A549 (cell line): ENCODE measurements around the gene MYADML2. TPM values are rescaled to one million over a fixed set of nuclear protein-coding genes. Genes with fewer than 3 reads are reported as not detected.
A peak's percentile ranks its signal among the peaks of the same experiment; 100 is the strongest.

Source experiments
- ATAC-seq, 2 experiments: fragments of 200-7000 bp in 1 of 2; fragments of >200 bp in 1 of 2; cut with Nextera tagmentation in 1 of 2; cut with Tn5 transposase in 1 of 2; 3 replicates each; pipeline versions ENCODE4 v1.8.0 to v1.9.1; 2018 to 2020; ENCODE audit warnings: mild to moderate bottlenecking in 1 of 2, moderate library complexity in 1 of 2
- CTCF ChIA-PET: fragments of 300-600 bp; sonication (Branson Sonifier 250); formaldehyde crosslinking; extraction: SDS; loops from one replicate; lab custom pipeline; 2021; ENCODE audit warnings: antibody characterized with exemption, inconsistent platforms; lab: Yijun Ruan, JAX
- POLR2A ChIA-PET: fragments of 350-600 bp; formaldehyde crosslinking; extraction: SDS; loops from one replicate; lab custom pipeline; 2021; ENCODE audit warnings: antibody characterized with exemption, inconsistent platforms; lab: Yijun Ruan, JAX
- DNase-seq, 2 experiments: peaks; one replicate each; pipeline versions ENCODE4 v3.0.0 to v3.0.0-alpha.2; 2011 to 2016; ENCODE audit warnings: low read depth in 1 of 2, low spot score in 1 of 2
- FAIRE-seq: peaks from 2 replicates; lab custom pipeline; 2011; peaks lifted over from hg19 to GRCh38; lab: Jason Lieb, UNC
- H3K27ac ChIP-seq, 2 experiments: fragments of >200 bp; sonication (Bioruptor Twin); formaldehyde crosslinking; 3 replicates each; pipeline ENCODE4 v1.5.1; 2016 to 2017
- H3K4me1 ChIP-seq: fragments of >200 bp; sonication (Bioruptor Twin); formaldehyde crosslinking; 3 replicates; pipeline ENCODE4 v1.6.1; 2016
- H3K4me2 ChIP-seq: fragments of >200 bp; sonication (Bioruptor Twin); formaldehyde crosslinking; 3 replicates; pipeline ENCODE4 v1.6.1; 2016
- H3K4me3 ChIP-seq: fragments of >200 bp; sonication (Bioruptor Twin); formaldehyde crosslinking; 3 replicates; pipeline ENCODE4 v1.5.1; 2016
- H3K9me3 ChIP-seq: fragments of >200 bp; sonication (Bioruptor Twin); formaldehyde crosslinking; 3 replicates; pipeline ENCODE4 v1.6.1; 2016
- FOSL2 ChIP-seq, 2 experiments: fragments of 450-650 bp in 1 of 2; fragments of >200 bp in 1 of 2; sonication (Bioruptor Twin) in 1 of 2; formaldehyde crosslinking; IDR thresholded peaks; 2 replicates each; pipeline versions ENCODE4 v1.5.0 to v1.6.1; 2016 to 2020; ENCODE audit warnings: mild to moderate bottlenecking in 1 of 2, moderate library complexity in 1 of 2
- HEYL ChIP-seq: fragments of 250-450 bp; sonication (Bioruptor Pico); IDR thresholded peaks from 2 replicates; pipeline ENCODE4 v1.8.0; 2021; ENCODE audit warnings: mild to moderate bottlenecking, moderate library complexity
- HMGXB4 ChIP-seq: fragments of 250-450 bp; sonication (Bioruptor Pico); IDR thresholded peaks from 2 replicates; pipeline ENCODE4 v1.5.0; 2021; ENCODE audit warnings: mild to moderate bottlenecking, moderate library complexity, borderline replicate concordance
- HOXA7 ChIP-seq: fragments of 250-450 bp; sonication (Bioruptor Pico); IDR thresholded peaks from 2 replicates; pipeline ENCODE4 v1.5.0; 2020; ENCODE audit warnings: mild to moderate bottlenecking, moderate library complexity
- HOXB5 ChIP-seq: fragments of 250-450 bp; sonication (Bioruptor Pico); IDR thresholded peaks from 2 replicates; pipeline ENCODE4 v1.5.0; 2020; ENCODE audit warnings: mild to moderate bottlenecking, moderate library complexity
- MAZ ChIP-seq: fragments of 150-350 bp; IDR thresholded peaks from 2 replicates; pipeline ENCODE4 v1.6.1; 2014; ENCODE audit warnings: antibody characterized with exemption, low read depth, low read length, borderline replicate concordance
- MYC ChIP-seq: IDR thresholded peaks from 2 replicates; pipeline ENCODE4 v1.6.1; 2012; ENCODE audit warnings: mild to moderate bottlenecking, inconsistent platforms, low read length, improper control_type of control experiment, borderline replicate concordance
- RAD21 ChIP-seq, 2 experiments: fragments of >200 bp in 1 of 2; sonication (Bioruptor Twin) in 1 of 2; formaldehyde crosslinking in 1 of 2; IDR thresholded peaks in 1 of 2; conservative IDR thresholded peaks in 1 of 2; 2 replicates in 1 of 2; 3 replicates in 1 of 2; pipeline ENCODE4 v1.6.1; 2012 to 2018; ENCODE audit warnings: inconsistent platforms in 1 of 2
- TP53 ChIP-seq: fragments of 250-450 bp; sonication (Bioruptor Pico); IDR thresholded peaks from 2 replicates; pipeline ENCODE4 v1.5.0; 2021; ENCODE audit warnings: mild to moderate bottlenecking, moderate library complexity
- ZC3H11A ChIP-seq: fragments of 450-650 bp; IDR thresholded peaks from 2 replicates; pipeline ENCODE4 v1.6.1; 2014; ENCODE audit warnings: antibody characterized with exemption, mild to moderate bottlenecking
- WGBS: methylation state at CpG from one replicate; pipeline ENCODE4 v1.1.6; 2017; ENCODE audit errors: missing lambda C conversion rate; 5-methylcytosine and 5-hydroxymethylcytosine counted together
- polyA plus RNA-seq, 4 experiments: library from polyadenylated mRNA; depleted of rRNA in 3 of 4; stranded (reverse); fragments of >200 nt; fragmentation: RNase III in 1 of 4; extraction: RNeasy Plus Mini Kit Qiagen cat#74134 plus additional on column Dnase treatment in 1 of 4; gene quantifications; 2 replicates in 3 of 4; 3 replicates in 1 of 4; pipeline ENCODE4 v1.2.3, GENCODE V29; 2011 to 2017
- TF ChIP-seq, protein P1 (sequence below): fragments of 200-600 bp; sonication (generic); IDR thresholded peaks from 2 replicates; pipeline ENCODE4 v1.6.1; 2016; ENCODE audit warnings: antibody characterized with exemption, mild to moderate bottlenecking, moderate library complexity
- TF ChIP-seq, protein P2 (sequence below): IDR thresholded peaks from 2 replicates; pipeline ENCODE4 v1.6.1; 2012
- TF ChIP-seq, protein P3 (sequence below): fragments of 450-650 bp; IDR thresholded peaks from 2 replicates; pipeline ENCODE4 v1.6.1; 2014; ENCODE audit warnings: antibody characterized with exemption

MYADML2 gene
- polyA plus RNA-seq, 2 of the 4 experiments (the other 2 are of a cell fraction) = not detected

GRCh38 chr17:81912441-81913309 lies 34.4 kb downstream of the MYADML2 start:
- Histone ChIP-seq H3K4me2 (no peak overlapping the region), H3K27ac (no peak overlapping the region), H3K4me3 (no peak overlapping the region), H3K4me1 (peaks cover 23% of the 10 kb centered on the region), H3K9me3 (no peaks in the 10 kb centered on the region)
- POLR2A ChIA-PET = interaction anchor here (1.7 kb wide), 1 partner anchor 15 kb away, joined by 6 read pairs; the partner anchor contains the start of gene MAFG
- ATAC-seq (no peak), FAIRE-seq (no peak), DNase-seq (no peak)
- 87% methylated on average over 32 of the region's 32 CpGs for WGBS
- CTCF ChIA-PET = interaction anchor here (0.9 to 7.6 kb wide), 10 partner anchors 10 to 118 kb away, joined by 3 to 68 read pairs (median 5); partner anchors contain the start of genes CENPX and MAFG
- TF ChIP-seq FOSL2 (IDR thresholded peaks at IDR 0.05) (no peak), FOSL2 (CRISPR knock-in tag; IDR thresholded peaks at IDR 0.05) (peak; percentile 45), HOXB5 (CRISPR knock-in tag) (no peak)

DNA sequence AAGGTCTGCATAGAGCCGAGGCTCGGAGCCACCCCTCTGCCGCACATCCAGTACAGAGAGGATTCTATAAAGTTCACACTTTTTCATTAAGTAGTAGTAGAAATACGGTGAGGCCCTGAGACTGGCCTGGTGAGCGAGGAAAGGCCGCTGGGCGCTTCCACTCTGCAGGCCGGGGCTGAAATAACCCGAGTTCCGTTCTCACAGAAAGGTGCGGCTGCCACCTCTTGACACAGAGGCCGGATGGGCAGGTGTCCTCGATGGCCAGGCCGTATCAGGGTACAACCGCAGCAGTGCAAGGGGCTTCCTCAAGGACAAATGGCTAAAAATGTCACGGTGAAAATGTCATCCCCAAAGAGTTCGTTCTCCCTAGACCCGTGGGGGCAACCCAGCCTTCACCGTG lies 35.1 kb downstream of the MYADML2 start:
- 93% methylated on average over 19 of the region's 19 CpGs for WGBS
- ChIA-PET POLR2A (interaction anchor here (1.7 kb wide), 1 partner anchor 16 kb away, joined by 6 read pairs; the partner anchor contains the start of gene MAFG), CTCF (interaction anchor here (2.4 to 7.6 kb wide), 3 partner anchors 14 to 48 kb away, joined by 13 to 68 read pairs (median 16); partner anchors contain the start of gene MAFG)
- Histone ChIP-seq H3K4me2 (peak overlapping the region; percentile 56), H3K4me1 (peaks cover 20% of the 10 kb centered on the region), H3K9me3 (no peaks in the 10 kb centered on the region), H3K4me3 (no peak overlapping the region; the same call in 2 of the 3 replicates), H3K27ac (no peak overlapping the region)
- DNase-seq (no peak), ATAC-seq (0 out of 6 replicates have a peak, but pooled peaks of 1 of the 2 experiments have one; percentile 0), FAIRE-seq (no peak)
- TF ChIP-seq MYC (no peak), MAZ (no peak), HEYL (no peak), HOXA7 (CRISPR knock-in tag) (no peak), HMGXB4 (no peak), RAD21 (conservative IDR thresholded peaks at IDR 0.05 in 1 of 2, IDR thresholded peaks at IDR 0.05 in 1 of 2) (no peak), ZC3H11A (no peak), TP53 (CRISPR knock-in tag) (no peak)
- TF ChIP-seq, protein P1, sequence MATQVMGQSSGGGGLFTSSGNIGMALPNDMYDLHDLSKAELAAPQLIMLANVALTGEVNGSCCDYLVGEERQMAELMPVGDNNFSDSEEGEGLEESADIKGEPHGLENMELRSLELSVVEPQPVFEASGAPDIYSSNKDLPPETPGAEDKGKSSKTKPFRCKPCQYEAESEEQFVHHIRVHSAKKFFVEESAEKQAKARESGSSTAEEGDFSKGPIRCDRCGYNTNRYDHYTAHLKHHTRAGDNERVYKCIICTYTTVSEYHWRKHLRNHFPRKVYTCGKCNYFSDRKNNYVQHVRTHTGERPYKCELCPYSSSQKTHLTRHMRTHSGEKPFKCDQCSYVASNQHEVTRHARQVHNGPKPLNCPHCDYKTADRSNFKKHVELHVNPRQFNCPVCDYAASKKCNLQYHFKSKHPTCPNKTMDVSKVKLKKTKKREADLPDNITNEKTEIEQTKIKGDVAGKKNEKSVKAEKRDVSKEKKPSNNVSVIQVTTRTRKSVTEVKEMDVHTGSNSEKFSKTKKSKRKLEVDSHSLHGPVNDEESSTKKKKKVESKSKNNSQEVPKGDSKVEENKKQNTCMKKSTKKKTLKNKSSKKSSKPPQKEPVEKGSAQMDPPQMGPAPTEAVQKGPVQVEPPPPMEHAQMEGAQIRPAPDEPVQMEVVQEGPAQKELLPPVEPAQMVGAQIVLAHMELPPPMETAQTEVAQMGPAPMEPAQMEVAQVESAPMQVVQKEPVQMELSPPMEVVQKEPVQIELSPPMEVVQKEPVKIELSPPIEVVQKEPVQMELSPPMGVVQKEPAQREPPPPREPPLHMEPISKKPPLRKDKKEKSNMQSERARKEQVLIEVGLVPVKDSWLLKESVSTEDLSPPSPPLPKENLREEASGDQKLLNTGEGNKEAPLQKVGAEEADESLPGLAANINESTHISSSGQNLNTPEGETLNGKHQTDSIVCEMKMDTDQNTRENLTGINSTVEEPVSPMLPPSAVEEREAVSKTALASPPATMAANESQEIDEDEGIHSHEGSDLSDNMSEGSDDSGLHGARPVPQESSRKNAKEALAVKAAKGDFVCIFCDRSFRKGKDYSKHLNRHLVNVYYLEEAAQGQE = no peak
- TF ChIP-seq, protein P2, sequence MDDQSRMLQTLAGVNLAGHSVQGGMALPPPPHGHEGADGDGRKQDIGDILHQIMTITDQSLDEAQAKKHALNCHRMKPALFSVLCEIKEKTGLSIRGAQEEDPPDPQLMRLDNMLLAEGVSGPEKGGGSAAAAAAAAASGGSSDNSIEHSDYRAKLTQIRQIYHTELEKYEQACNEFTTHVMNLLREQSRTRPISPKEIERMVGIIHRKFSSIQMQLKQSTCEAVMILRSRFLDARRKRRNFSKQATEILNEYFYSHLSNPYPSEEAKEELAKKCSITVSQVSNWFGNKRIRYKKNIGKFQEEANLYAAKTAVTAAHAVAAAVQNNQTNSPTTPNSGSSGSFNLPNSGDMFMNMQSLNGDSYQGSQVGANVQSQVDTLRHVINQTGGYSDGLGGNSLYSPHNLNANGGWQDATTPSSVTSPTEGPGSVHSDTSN = no peak
- TF ChIP-seq, protein P3, sequence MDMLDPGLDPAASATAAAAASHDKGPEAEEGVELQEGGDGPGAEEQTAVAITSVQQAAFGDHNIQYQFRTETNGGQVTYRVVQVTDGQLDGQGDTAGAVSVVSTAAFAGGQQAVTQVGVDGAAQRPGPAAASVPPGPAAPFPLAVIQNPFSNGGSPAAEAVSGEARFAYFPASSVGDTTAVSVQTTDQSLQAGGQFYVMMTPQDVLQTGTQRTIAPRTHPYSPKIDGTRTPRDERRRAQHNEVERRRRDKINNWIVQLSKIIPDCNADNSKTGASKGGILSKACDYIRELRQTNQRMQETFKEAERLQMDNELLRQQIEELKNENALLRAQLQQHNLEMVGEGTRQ = no peak
